T-helper 9 cell (primary cell): ENCODE measurements around the gene SMYD4.
A peak's percentile ranks its signal among the peaks of the same experiment; 100 is the strongest.
"Not testable (repeated sequence)": the region's sequence is repeated elsewhere in the genome, so short reads cannot be mapped to it uniquely, and the experiment has no call there.

Source experiments
- DNase-seq: peaks from one replicate; pipeline ENCODE4 v3.0.0-alpha.2; 2020
- total RNA-seq, 2 donors: gene quantifications; one replicate each; lab custom pipeline; 2026; lab: John Stamatoyannopoulos, UW

Gene SMYD4, protein sequence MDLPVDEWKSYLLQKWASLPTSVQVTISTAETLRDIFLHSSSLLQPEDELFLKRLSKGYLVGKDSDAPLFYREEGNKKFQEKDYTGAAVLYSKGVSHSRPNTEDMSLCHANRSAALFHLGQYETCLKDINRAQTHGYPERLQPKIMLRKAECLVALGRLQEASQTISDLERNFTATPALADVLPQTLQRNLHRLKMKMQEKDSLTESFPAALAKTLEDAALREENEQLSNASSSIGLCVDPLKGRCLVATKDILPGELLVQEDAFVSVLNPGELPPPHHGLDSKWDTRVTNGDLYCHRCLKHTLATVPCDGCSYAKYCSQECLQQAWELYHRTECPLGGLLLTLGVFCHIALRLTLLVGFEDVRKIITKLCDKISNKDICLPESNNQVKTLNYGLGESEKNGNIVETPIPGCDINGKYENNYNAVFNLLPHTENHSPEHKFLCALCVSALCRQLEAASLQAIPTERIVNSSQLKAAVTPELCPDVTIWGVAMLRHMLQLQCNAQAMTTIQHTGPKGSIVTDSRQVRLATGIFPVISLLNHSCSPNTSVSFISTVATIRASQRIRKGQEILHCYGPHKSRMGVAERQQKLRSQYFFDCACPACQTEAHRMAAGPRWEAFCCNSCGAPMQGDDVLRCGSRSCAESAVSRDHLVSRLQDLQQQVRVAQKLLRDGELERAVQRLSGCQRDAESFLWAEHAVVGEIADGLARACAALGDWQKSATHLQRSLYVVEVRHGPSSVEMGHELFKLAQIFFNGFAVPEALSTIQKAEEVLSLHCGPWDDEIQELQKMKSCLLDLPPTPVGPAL
- total RNA-seq, result 21.5 to 39.2 reads per million in 2 donors

- DNase-seq, result peak; percentile 83
These were observed at the start of gene SMYD4, which contains the start of gene RPA1 for GRCh38 chr17:1829592-1830257. SMYD4 (minus strand) TSS chr17:1829902; CDS start chr17:1827994, 1,908 bp downstream. RPA1 (plus strand) TSS chr17:1830005; CDS start chr17:1830094, 89 bp downstream.

- no peak for DNase-seq
These were observed 48.9 kb upstream of the SMYD4 start for GRCh38 chr17:1878419-1879121.

DNA sequence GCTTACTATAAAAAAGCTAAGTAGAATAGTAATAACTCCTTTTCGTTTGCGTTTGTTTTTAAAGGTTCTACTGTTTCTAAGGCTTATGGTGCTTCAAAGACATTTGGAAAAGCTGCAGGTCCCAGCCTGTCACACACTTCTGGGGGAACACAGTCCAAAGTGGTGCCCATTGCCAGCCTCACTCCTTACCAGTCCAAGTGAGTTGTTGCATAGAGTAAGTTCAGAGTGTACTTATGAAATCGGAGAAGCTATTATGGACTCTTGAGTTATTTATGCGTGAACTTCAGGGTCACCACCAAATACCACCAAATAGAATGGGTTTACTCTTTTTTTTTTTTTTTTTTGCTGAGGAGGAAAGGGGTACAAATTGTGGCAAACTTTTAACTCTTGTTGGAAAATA is 45.9 kb upstream of the SMYD4 start:
- no peak for DNase-seq

GRCh38 chr17:1873418-1873817 is 43.7 kb upstream of the SMYD4 start:
- no peak for DNase-seq

DNA sequence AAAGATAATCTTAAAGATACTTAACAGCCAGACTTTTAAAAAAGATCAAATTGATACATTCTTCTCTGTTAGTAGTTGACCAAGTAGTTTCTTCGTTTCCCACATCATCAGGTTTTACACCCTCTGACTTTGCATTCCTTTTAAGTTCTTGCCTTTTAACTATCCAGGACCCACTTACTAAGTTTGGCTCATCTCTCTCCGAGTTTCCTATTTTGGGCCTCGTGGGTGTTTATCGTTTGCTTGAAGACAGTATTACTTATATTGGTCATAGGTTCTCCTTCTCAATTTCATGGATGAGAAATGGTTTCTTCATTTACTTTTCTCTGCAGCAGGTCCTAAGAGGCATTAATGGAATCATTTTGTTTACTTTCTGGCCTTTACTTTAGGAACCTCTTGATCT is 43.3 kb upstream of the SMYD4 start:
- DNase-seq, result no peak

GRCh38 chr17:1872254-1872653 is 42.6 kb upstream of the SMYD4 start:
- no peak for DNase-seq

- peak; percentile 14 for DNase-seq
These were observed 42.1 kb upstream of the SMYD4 start for GRCh38 chr17:1871756-1872155.

DNA sequence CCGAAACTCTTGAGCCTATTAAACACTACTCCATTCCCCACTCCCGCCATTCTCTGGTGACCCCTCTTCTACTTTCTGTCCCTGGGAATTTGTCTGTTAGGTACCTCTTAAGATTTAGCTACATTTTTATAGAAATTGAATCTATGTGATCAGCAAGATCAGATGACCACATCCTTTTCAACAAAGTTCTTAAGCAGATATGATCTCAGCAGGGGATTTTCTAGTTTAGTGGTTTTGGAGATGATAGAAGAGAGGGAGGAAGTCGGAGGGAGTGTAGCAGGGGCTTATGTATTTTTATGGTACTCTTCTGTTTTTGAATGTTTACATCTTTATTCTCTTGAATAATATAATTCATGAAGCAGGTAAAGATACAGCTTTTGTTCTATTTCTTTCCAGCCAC is 40.9 kb upstream of the SMYD4 start:
- DNase-seq, result no peak

GRCh38 chr17:1868090-1868489 is 38.4 kb upstream of the SMYD4 start:
- no peak for DNase-seq

- DNase-seq, result no peak
These were observed 37.6 kb upstream of the SMYD4 start for GRCh38 chr17:1867307-1867706.

DNA sequence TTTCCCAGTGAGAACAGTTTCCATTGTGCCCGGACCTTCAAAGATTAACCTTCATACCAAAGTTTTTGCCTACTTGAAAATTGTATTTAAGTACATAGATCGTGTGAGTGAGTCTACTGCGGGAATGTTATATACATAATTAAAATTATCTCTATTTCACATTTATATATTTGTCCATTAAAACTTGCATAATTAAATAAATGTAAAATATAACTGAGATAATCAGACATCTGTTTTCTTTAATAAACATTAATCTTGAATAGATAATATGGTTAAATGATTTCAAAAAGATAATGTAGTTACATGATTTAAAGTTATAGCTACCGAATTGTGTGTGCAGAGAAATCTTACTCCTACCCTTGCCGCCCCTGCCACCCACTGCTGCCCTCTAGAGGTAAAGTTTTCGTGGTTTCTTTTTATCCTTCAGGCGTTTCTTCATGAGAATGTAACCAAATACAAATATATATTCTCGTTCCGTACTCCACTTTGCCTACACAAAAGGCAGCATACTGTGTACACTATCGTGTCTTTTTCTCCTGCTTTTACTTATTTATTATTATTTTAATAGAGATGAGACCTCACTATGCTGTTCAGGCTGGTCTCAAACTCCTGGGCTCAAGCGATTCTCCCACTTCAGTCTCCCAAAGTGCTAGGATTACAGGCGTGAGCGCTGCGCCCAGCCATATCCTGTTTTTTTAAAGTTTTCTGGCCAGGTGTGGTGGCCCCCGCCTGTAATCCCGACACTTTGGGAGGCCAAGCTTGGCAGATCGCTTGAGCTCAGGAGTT is 35.7 kb upstream of the SMYD4 start:
- DNase-seq, result peak; percentile 32

GRCh38 chr17:1861391-1862010 is 31.8 kb upstream of the SMYD4 start:
- DNase-seq, result no peak

DNA sequence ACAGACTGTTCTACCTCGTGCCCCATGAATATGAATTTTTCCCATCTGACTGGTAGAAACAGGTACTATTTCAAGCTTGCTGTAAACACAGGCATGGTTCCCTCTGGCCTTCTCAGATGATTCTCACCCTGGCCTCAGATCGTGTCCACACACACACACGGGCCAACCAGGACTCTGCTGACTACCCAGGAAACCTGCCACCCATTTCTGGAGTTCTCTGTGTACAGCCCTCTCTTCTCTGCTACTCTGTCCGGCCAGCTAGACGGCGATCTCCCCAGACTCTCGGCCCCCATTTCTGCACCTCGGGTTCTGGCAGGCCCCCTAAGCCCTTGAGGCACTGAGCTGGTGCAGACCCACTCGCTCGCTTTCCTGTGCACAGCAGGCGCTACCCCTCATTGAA is 31.3 kb upstream of the SMYD4 start:
- DNase-seq, result no peak

- not testable (repeated sequence) for DNase-seq
These were observed 26.8 kb upstream of the SMYD4 start for GRCh38 chr17:1856462-1856861.

DNA sequence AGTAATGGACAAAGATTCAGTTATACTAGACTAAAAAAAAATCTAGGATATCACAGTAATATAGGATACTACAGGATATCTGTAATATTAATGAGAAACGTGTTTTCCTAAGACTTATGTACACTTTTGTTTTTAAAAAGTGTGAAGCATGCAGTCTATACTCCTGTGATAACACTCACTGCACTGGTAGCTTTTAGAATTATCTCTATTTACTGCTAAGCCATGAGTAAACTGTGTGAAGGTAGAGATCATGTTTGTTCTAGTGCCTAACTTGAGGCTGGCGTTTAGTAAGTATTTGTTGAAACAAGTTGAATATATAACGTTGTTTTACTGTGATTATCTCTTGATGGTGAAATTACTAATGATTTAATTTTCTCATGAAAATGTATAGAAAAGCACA is 24.0 kb upstream of the SMYD4 start:
- DNase-seq, result no peak

DNA sequence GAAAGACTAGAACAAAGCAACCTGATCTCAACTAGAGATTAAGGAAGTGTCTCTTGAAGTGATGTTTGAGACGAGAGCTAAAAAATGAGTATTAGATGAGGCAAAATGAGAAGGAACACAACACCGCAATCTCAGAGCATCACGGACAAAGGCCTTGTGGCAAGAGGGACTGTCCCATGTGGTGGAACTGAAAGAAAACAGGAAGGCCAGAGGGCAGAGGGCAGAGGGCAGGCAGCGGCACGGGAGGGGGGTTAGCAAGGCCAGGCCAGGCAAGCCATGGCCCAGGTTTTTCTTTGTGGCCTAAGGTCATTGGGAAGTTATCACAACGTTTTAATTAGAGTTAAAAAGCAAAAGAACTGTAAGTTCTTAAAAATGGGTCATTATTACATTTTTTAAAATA is 22.6 kb upstream of the SMYD4 start:
- no peak for DNase-seq

GRCh38 chr17:1847191-1847590 is 17.5 kb upstream of the SMYD4 start:
- DNase-seq, result no peak

GRCh38 chr17:1843947-1844346 is 14.2 kb upstream of the SMYD4 start:
- no peak for DNase-seq

GRCh38 chr17:1839516-1839915 is 9.8 kb upstream of the SMYD4 start:
- DNase-seq, result no peak

- no peak for DNase-seq
These were observed 4.9 kb upstream of the SMYD4 start for GRCh38 chr17:1834380-1835149.

GRCh38 chr17:1830288-1830687 is 586 bp upstream of the SMYD4 start:
- DNase-seq, result no peak
